Hippocampal formation (tissue), 2 donors: ENCODE measurements around the gene PMM1.
"Not testable (repeated sequence)": the region's sequence is repeated elsewhere in the genome, so short reads cannot be mapped to it uniquely, and the experiment has no call there.

ENCODE experiments used
- DNase-seq, 2 donors: peaks; one replicate each; lab custom pipeline; 2025; lab: John Stamatoyannopoulos, UW

Gene PMM1

GRCh38 chr22:41589391-41590241 lies at the start of gene PMM1:
Gene PMM1, minus strand, starts transcription at chr22:41589840. Its CDS starts 35 bp downstream, at chr22:41589805.
- peak; percentile 99 to 100 for DNase-seq

DNA sequence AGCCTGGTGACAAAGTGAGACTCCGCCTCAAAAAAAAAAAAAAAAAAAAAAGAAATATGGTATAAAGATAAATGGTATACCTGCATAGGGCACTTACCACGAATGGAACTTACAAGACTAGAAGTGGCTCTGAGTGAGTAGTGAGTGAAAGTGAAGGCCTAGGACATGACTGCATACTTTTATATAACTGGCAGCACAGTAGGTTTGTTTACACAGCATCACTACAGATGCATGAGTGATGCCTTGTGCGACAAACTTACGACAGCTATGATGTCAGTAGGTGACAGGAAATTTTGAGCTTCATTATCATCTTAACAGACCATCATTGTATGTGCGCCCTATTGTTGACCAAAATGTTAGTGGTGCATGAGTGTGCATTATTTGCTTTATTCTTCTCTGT lies 49.1 kb upstream of the PMM1 start:
- DNase-seq = no peak

- no peak for DNase-seq
These were observed 48.5 kb upstream of the PMM1 start for GRCh38 chr22:41638124-41638523.

DNA sequence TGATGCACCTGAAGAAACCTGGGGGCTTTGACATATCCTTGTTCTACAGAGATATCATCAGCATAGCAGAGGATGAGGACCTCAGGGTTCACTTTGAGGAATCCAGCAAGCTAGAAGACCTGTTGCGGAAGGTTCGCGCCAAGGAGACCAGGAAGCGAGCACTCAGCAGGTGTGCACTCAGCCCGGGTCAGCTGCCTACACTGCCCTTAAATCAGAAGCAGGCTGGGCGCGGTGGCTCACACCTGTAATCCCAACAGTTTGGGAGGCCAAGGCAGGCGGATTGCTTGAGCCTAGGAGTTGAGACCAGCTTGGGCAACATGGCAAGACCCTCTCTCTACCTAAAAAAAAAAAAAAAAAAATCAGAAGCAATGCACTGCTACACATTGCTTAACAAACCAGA lies 48.0 kb upstream of the PMM1 start:
- not testable (repeated sequence) for DNase-seq

GRCh38 chr22:41636467-41636866 lies 46.8 kb upstream of the PMM1 start:
- DNase-seq = no peak

GRCh38 chr22:41634610-41635009 lies 45.0 kb upstream of the PMM1 start:
- not testable (repeated sequence) for DNase-seq

GRCh38 chr22:41631615-41632014 lies 42.0 kb upstream of the PMM1 start:
- DNase-seq = not testable (repeated sequence)

- DNase-seq = not testable (repeated sequence)
These were observed 41.5 kb upstream of the PMM1 start for GRCh38 chr22:41631115-41631514.

- DNase-seq = no peak
These were observed 35.9 kb upstream of the PMM1 start for GRCh38 chr22:41625577-41625976.

DNA sequence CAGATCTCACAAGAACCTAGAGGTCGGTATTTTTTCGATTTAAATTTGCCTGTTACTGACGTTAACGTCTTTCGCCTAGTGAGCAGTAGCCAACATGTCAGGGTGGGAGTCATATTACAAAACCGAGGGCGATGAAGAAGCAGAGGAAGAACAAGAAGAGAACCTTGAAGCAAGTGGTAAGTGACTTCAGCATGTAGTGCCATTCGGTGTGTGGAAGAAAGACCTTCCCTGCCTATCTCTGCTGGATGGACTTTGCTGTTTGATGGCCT lies 32.2 kb upstream of the PMM1 start:
- DNase-seq = no peak

- peak; percentile 99 for DNase-seq
These were observed 31.7 kb upstream of the PMM1 start, which contains the start of gene XRCC6 for GRCh38 chr22:41621099-41621910. Gene XRCC6, plus strand, starts transcription at chr22:41621295. Its CDS starts 710 bp downstream, at chr22:41622005.

DNA sequence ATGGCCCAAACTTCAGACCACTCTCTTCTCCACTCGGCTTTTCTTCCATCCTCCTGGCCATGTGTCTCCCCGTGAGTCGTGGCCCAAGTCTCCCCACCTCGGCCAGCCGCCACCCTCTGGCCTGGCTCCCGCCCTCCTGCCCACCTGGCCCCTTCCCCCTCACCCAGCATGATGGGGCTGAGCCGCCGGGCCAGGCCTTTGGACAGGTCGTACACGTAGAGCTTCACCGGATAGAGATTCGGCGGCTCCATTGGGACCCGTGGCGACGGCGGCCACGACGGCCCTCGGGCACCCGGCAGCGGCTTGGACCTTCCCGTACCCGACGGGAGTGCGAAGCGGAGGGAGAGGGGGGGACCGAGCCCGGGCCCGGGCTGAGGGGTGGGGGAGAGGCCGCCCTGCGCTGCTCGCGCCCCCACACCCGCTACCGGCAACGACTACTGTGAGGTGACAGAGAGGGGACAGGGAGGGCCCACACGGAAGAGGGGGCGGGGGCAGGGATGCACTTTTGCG lies 31.0 kb upstream of the PMM1 start, which contains the start of gene DESI1:
DESI1 (minus strand) TSS at position 455 of the 510 bp plus-strand sequence; CDS start at position 251, 204 bp downstream.
- no peak for DNase-seq

GRCh38 chr22:41619979-41620588 lies 30.4 kb upstream of the PMM1 start:
- no peak for DNase-seq

GRCh38 chr22:41613456-41613855 lies 23.8 kb upstream of the PMM1 start:
- no peak for DNase-seq

DNA sequence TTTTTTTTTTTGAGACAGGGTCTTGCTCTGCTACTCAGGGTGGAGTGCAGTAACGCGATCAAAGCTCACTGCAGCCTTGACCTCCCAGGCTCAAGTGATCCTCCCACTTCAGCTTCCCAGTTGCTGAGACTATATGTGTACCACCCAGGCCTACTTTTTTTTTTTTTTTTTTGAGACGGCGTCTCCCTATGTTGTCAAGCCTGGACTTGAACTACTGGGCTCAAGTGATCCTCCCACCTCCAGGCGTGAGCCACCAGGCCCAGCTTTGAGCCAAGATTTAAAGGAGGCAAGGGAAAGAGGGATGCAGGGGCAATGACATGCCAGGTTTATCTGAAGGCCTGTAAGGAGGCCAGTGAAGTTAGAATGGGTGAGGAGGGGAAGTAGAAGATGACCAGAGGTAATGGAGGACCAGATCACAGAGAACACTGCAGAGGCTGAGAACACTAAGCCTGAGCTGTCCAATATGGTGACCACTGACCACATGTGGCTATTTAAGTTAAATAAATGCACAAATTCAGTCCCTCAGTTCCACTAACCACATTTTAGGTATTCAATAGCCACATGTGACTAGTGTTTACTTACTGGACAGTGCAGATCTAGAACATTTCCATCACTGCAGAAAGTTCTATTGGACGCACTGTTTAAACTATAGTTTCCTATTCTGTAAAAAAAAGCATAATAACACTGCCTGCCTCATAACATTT lies 23.1 kb upstream of the PMM1 start:
- DNase-seq = no peak

- DNase-seq = no peak
These were observed 18.7 kb upstream of the PMM1 start for GRCh38 chr22:41608386-41608785.

GRCh38 chr22:41603873-41604332 lies 14.3 kb upstream of the PMM1 start:
- DNase-seq = no peak

- no peak for DNase-seq
These were observed 11.3 kb upstream of the PMM1 start for GRCh38 chr22:41600976-41601375.

GRCh38 chr22:41598891-41599635 lies 9.4 kb upstream of the PMM1 start:
- DNase-seq = no peak

GRCh38 chr22:41598081-41598480 lies 8.4 kb upstream of the PMM1 start:
- no peak for DNase-seq

DNA sequence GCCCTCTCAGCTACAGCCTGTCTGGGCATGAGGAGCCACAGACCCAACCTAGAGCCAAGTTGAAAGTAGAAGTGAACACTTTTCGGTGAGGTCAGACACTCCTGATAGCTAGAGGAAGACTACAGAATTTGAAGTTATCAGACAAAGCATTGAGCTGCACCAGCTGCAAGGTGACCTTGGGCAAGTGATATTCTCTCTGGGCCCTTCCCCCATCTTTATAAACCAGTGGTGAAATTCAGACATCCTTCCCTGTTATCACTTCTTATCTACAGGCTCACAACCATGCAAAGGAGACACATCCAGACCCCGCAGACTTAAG lies 8.0 kb upstream of the PMM1 start:
- no peak for DNase-seq
